ENCODE data around the gene HBS1L.

The HBS1L gene

DNA sequence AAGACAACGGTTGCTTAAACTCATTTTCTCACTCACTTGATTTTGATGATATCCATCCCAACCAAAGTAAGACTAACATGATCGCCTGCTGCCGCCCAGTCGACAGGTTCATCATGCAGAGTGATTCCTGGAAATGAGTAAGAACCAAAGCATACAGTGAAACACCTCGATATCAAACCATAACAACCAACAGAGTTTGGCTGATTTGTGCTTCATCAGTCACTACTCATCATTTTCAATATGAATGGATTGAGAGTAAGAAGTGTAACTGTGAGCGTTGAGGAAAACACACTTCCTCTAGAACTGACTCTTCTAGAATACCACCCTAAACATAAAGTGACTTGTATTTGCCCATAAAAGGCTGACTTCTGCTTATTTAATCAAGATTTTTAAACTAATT is 75.5 kb downstream of the HBS1L start:
- no peak for DNase-seq (ENCODE audit: low read depth)
- no peak overlapping the region for H3K4me3 ChIP-seq (ENCODE audit: control insufficient read depth, low read depth, low read length)
- TF ChIP-seq, protein P1, sequence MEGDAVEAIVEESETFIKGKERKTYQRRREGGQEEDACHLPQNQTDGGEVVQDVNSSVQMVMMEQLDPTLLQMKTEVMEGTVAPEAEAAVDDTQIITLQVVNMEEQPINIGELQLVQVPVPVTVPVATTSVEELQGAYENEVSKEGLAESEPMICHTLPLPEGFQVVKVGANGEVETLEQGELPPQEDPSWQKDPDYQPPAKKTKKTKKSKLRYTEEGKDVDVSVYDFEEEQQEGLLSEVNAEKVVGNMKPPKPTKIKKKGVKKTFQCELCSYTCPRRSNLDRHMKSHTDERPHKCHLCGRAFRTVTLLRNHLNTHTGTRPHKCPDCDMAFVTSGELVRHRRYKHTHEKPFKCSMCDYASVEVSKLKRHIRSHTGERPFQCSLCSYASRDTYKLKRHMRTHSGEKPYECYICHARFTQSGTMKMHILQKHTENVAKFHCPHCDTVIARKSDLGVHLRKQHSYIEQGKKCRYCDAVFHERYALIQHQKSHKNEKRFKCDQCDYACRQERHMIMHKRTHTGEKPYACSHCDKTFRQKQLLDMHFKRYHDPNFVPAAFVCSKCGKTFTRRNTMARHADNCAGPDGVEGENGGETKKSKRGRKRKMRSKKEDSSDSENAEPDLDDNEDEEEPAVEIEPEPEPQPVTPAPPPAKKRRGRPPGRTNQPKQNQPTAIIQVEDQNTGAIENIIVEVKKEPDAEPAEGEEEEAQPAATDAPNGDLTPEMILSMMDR (IDR thresholded peaks at IDR 0.05; ENCODE audit: control insufficient read depth, insufficient read depth, low read depth, low read length, missing control alignments), result no peak

DNA sequence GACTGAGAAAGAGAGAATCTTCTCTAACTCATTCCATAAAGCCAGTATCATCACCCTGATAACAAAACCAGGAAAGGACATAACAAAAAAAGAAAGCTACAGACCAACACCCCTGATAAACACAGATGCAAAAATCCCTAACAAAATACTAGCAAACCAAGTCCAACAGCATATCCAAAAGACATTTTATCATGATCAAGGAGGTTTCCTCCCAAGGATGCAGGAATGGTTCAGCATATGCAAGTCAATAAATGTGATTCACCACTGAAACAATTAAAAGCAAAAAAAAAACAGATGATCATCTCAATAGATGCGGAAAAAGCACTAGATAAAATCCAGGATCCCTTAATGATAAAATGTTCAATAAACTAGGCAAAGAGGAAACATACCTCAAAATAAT is 80.3 kb downstream of the HBS1L start:
- DNase-seq (ENCODE audit: low read depth), result no peak
- TF ChIP-seq, protein P1 (IDR thresholded peaks at IDR 0.05; ENCODE audit: control insufficient read depth, insufficient read depth, low read depth, low read length, missing control alignments), result no peak
- H3K4me3 ChIP-seq (ENCODE audit: control insufficient read depth, low read depth, low read length), result no peak overlapping the region

DNA sequence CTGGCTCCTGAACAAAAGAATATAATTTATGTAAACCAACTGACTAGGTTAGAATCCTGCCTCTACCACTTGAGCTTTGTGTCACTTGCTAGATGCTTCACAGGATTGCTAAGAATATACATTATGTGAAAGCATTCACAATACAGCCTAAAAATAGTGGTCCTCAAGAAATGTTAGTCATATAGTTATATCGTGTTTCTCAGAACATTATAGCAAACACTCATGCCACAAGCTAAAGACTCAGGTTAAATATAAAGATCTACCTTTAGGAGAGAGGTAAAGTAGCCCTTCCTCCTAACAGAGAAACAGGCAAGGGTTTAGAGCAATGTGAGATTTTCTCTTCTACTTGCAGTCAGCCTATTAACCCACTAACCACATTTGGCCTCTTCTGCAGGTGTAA is 86.9 kb downstream of the HBS1L start:
- TF ChIP-seq, protein P1 (IDR thresholded peaks at IDR 0.05; ENCODE audit: control insufficient read depth, insufficient read depth, low read depth, low read length, missing control alignments), result no peak
- DNase-seq (ENCODE audit: low read depth), result no peak
- no peak overlapping the region for H3K4me3 ChIP-seq (ENCODE audit: control insufficient read depth, low read depth, low read length)

DNA sequence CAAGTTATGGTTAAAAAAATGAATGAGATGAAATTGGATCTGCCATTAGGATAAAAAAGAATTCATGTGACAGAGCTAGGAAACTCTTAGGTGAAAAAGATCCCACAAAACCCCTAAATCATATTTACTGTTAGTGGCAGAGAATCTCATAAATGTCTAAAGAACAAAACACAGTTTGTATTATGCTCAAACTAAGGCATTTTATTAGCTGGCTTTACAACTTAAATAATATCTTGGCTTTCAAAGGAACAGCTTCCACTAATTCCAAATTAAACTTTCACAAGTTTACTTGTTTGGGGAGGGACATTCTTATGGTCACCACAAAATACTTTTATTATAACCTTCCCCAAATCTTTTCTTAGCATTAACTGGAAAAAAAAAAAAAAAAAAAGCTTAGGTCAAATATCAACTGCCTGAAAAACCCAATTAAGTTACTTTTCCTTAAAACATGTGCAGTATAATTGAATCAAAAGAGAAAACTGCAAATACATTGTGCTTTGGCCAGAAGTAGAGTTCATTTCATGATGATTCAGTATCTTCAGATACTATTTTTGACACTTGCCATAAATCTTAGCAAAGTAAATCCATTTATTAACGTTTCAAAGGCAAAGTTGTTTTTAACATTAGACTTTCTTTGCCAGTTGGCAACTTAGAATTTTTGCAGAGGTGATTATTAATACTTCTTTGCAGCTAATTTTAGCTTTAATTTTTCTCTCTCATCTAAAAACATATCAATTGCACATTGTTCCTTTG is 90.0 kb downstream of the HBS1L start:
- H3K4me3 ChIP-seq (ENCODE audit: control insufficient read depth, low read depth, low read length), result no peak overlapping the region
- TF ChIP-seq, protein P1 (IDR thresholded peaks at IDR 0.05; ENCODE audit: control insufficient read depth, insufficient read depth, low read depth, low read length, missing control alignments), result no peak
- DNase-seq (ENCODE audit: low read depth), result no peak

DNA sequence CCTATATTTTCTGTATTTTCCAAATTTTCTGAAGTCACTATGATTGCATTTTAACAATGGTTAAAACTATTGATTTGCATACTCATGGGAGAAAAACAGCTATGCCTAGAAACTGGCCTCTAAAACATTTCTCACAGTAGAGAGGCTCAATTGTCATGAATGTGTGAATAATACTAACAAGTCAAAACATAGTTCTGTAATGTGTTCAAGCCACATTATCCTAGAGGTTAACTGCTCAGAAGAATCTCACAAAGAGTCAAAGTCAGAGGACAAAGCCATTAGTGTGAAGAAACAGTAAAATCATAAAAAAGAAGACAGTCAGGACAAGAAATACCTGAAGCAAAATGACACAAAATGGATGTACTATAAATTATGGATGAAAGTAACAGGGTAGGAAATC is 92.2 kb downstream of the HBS1L start:
- DNase-seq (ENCODE audit: low read depth), result no peak
- TF ChIP-seq, protein P1 (IDR thresholded peaks at IDR 0.05; ENCODE audit: control insufficient read depth, insufficient read depth, low read depth, low read length, missing control alignments), result no peak
- no peak overlapping the region for H3K4me3 ChIP-seq (ENCODE audit: control insufficient read depth, low read depth, low read length)

DNA sequence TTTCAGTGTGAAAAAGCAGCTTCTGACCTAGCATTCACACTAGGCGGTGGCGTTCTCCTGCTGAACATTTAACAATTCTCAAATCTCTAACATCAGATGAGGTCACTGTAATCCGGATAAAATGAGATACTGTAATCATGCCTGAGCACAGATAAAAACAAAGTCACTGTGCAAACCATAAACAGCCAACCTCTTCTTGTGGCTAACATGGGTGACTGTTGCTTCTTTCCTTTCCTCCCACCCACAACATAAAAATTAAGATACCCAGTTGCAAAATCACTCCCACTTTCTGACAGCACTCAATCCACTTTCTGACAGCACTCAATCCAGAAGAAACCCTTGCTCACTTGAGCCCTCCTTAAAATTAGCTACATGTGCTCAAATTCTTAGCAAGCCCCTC is 93.3 kb downstream of the HBS1L start:
- DNase-seq (ENCODE audit: low read depth), result no peak
- H3K4me3 ChIP-seq (ENCODE audit: control insufficient read depth, low read depth, low read length), result no peak overlapping the region
- TF ChIP-seq, protein P1 (IDR thresholded peaks at IDR 0.05; ENCODE audit: control insufficient read depth, insufficient read depth, low read depth, low read length, missing control alignments), result no peak
